ENCODE data around the gene TH.

TH gene

DNA sequence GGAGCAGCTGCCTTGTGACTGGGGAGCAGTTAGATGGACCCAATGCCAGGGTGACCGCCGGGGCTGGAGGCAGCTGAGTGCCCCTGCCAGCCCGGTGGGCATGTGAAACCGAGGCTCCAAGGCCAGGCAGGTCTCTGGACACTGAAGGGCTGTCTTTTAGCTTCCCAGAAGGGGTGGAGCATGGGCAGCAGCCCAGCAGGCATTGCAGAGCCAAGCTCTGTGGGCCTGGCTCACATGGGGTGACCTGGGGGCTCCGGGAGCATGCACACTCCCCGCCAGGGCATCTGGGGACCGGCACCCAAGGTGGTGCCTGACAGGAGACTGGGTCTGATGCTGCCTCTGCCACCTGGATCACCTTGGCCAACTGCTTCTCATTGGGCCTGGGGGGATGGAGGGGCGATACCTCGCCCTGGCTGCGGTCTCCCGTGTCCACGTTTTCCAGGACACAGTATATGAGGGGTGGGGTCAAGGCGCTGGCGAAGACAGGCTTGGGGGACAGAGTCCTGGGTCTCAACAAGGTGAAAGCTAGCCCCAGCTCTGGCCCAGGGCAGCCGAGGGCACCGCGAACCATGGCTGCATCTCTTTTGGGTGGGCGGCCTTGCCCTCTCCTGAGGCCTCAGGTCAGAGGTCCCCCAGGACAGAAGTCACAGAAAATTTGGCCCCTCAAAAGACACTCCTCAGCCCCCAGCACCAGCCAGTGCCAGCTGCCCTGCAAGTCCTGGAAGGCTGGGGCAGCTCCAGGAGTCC is 14.1 kb downstream of the TH start:
- TF ChIP-seq GATA2 (IDR thresholded peaks at IDR 0.05; ENCODE audit: low read depth, low read length) (no peak), GATA3 (IDR thresholded peaks at IDR 0.05; ENCODE audit: low read depth, low read length) (no peak)

DNA sequence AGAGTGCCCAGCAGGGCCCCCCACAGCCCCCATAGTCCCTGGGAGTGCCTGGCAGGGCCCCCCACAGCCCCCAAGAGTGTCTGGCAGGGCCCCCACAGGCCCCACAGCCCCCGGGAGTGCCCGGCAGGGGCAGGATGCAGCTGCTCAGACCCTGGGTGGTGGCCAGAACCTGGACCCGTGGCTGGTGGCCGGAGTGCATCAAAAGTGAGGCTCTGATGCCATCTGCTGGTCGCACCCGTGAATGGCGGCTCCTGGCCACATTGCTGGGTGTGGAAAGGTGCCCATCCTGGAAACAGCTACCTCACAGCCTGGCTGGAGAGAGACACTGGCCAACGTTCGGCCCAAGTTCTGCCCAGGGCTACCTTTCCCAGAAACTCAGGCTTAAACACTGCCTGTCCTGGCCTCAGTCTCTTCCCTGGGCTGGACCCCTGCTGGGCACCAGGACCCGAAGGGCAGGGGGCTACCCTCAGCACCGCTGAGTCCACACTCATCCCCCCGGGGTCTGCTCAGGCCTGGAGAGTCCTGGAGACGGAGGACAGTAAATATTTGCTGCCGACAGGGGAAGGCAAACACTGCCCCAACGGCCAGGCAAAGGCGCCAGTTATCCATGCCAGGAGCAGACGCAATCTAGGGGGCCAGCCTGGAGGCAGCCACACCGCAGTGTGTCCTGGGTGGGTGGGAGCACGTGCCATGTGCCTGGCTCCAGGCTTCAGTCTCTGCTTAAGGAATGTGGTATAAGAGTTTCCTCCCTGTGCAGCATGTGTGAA is 15.0 kb downstream of the TH start:
- no peak for TF ChIP-seq GATA3 (IDR thresholded peaks at IDR 0.05; ENCODE audit: low read depth, low read length)
- no peak for TF ChIP-seq GATA2 (IDR thresholded peaks at IDR 0.05; ENCODE audit: low read depth, low read length)

DNA sequence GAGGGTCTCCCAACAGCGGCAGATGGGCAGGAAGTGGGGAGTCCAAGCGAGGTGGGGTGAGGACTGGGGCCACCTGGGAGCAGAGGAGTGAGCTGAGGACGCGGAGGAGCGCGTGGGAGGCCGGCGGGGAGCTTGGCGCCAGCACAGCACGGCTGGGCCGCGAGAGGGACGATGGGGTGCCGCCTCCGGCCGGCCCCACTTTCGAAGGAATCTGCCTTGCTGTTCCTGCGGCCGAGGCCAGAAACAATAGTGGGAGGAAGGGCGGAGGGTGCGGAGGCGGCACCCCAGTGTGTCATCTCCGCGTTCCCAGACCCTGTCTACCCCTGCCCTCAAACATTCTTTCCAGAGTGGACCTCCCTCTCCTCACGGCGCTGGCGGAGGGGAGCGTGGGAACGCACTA is 16.1 kb downstream of the TH start:
- TF ChIP-seq GATA2 (IDR thresholded peaks at IDR 0.05; ENCODE audit: low read depth, low read length), result no peak
- TF ChIP-seq GATA3 (IDR thresholded peaks at IDR 0.05; ENCODE audit: low read depth, low read length), result no peak

DNA sequence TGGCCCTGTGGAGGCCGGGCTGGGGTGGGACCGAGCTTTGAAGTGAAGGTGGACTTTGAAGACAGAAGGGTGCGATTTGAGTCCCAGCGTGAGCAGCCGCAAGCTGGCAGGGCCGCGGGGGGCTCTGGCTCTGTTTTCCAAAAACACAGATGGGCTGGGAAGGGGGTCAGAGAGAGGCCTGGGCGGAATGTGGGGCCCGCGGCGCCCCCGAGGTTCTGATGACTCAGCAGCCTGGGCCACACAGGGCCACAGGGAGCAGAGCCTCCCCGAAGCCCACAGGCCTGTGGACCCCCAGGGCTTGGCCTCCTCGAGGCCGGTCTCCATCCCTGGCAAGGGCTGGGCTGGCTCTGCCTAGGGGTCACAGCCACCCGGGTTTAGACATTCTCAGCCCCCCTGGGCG is 16.7 kb downstream of the TH start:
- no peak for TF ChIP-seq GATA3 (IDR thresholded peaks at IDR 0.05; ENCODE audit: low read depth, low read length)
- no peak for TF ChIP-seq GATA2 (IDR thresholded peaks at IDR 0.05; ENCODE audit: low read depth, low read length)

DNA sequence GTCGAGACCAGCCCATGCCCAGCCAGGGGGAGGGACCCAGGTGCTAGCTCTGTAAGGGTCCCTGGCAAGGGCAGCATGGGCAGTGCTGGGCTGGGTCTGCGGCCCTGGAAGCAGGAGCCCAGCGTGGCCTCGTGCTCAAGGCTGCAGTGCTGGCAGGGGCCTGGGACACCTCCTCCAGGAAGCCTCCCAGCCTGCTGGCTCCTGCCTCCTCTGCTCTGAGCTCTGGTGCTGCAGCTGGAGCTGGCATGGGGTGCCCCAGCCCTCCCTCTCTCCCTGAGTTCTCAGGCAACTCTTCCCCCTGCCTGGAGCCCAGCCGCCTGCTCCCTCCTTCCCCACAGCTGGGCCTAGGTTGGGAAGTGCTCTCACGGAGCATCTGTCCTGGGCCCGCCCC is 17.4 kb downstream of the TH start:
- TF ChIP-seq GATA2 (IDR thresholded peaks at IDR 0.05; ENCODE audit: low read depth, low read length) (no peak), GATA3 (IDR thresholded peaks at IDR 0.05; ENCODE audit: low read depth, low read length) (no peak)

DNA sequence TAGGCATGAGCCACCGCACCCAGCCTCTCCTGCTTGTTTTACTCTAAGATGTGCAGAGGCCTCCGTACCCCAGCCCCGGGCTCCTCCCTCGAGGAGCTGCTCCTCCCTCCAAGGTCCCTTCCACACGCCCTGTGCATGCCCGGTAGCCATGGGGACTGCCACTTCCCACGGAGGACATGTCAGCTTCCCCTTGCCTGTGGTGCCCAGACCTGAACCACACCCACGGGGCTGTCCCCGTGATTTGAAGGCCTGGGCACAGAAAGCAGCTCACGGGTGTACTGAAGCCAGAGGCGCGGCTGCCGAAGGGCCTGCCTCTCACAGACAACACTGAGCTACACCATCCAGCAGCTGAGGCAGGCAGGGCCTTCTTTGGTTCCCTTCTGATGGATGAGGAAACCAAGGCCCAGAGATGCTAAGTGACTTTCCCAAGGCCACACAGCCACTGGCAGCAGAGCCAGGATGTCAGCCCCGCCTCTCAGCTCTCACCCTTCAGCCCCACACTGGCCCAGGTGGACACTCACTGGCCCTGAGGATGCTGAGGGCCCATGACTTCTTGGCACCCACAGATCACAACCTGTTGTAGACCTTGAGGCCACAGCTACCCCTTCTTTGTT is 17.9 kb downstream of the TH start:
- TF ChIP-seq GATA3 (IDR thresholded peaks at IDR 0.05; ENCODE audit: low read depth, low read length), result no peak
- TF ChIP-seq GATA2 (IDR thresholded peaks at IDR 0.05; ENCODE audit: low read depth, low read length), result no peak

DNA sequence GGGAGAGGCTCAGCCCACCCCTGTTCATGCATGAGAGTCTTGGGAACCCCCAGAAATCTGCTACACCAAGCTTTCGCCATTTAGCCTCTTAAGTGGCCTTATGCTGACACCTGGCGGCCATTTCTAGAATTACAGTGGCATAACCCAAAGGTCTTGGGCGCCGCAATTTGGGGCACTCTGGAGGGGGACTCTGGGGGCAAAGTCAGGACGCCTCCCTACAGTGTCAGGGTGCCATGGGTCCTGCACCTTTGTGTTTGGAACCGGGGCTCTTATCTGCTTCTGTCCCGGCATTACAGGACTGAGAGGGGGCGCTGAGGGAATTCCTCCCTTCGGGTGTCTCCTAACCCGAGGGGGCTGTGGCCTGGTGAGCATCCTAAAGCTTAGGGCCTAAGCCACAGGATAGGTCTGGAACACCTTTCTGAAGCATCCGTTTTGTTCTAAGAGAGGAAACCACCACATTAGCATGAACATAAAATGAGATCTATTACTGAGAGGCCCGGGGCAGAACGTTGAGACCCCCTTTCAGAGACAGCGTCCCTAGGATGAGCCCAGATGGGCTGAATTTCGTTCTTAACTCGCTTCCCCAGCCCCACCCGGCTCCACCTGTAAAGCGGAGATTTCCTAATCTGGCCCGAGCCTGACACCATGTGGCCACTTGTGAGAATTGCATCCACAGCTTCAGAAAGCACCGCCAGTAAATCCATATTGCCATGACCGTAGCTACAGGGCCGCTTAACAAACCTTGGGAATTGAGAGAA is 19.9 kb downstream of the TH start:
- TF ChIP-seq GATA2 (IDR thresholded peaks at IDR 0.05; ENCODE audit: low read depth, low read length) (no peak), GATA3 (IDR thresholded peaks at IDR 0.05; ENCODE audit: low read depth, low read length) (no peak)

DNA sequence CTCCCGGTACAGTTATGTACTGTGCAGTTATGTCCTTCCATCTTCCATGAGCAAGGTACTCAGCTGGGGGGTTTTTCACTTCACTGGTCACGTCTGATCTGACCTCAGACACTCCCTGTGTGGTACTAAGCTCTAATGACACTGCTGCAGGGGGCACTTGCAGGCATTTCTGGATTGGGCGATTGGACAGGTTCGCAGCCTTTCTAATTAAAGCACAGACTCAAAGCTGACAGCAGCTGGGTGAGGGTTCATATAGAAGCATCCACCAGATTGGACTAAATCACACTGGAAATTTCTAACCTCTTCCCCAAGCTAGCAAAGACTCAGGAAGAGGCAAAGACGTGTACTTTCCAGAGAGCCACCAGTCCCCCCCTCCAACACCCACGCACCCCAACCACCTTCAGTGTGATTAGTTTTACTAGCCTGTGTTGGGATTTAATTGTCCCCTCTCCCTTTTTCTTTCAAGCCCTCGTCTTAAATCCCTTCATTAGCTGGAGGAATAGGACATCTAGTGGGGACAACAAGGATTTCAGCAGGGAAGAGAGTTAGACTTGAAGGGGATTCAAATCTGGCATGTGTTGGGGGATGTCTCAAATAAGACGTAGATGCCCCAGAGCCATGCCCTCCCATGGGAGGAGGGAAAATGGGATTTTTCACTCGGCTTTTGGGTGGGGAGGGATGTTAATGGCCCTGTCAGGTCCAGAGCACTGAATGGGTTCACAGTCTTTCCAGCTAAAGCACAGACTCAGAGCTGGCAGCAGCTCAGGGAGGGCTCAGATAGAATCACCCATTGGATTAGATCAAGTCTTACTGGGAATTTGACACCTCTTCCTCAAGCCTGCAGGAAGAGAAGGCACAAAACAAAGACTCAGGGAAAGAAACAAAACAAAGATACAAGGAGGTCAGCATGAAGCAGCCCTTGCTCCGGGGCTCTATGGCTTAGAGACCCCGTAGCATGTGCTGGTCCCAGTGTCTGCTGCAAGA is 21.5 kb downstream of the TH start:
- TF ChIP-seq GATA2 (IDR thresholded peaks at IDR 0.05; ENCODE audit: low read depth, low read length), result no peak
- no peak for TF ChIP-seq GATA3 (IDR thresholded peaks at IDR 0.05; ENCODE audit: low read depth, low read length)

DNA sequence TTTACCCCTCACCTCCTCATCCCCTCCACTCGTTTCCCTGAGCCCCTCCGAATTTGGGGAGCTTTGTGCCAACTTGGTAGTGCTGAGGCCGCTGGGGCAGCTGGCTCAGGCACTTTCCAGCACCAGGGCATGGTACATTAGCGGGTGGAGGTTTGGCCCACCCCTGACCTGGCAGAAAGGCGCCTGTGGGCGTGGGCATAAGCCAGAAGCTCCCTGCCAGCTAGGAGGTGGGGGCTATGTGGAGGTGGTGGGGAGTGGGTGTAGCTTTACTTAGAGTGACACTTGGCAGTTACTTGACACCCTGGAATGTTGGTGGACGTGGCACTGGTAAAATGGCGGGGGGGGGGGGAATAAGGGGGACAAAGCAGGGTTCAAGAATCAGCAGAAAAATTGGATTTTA is 22.2 kb downstream of the TH start:
- TF ChIP-seq GATA2 (IDR thresholded peaks at IDR 0.05; ENCODE audit: low read depth, low read length), result no peak
- TF ChIP-seq GATA3 (IDR thresholded peaks at IDR 0.05; ENCODE audit: low read depth, low read length), result no peak

DNA sequence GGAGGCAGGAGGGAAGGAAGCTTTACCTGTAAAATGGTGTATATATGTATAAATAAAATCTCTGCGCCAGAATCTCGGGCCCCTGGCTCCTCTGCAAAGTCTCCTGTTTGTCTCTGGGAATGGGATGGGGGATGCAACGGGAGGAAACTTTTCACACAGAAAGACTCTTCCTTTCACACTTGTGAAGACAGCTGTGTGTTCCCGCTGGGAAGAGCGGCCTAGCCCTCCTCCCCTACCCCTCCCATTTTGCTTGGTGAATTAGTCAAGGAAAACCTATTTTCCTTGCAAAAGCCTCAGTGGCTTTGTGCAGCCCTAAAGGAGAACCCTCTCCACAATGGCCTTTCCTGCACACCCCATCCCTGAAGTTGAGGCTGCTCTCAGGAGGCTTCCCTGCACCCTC is 23.0 kb downstream of the TH start:
- no peak for TF ChIP-seq GATA3 (IDR thresholded peaks at IDR 0.05; ENCODE audit: low read depth, low read length)
- no peak for TF ChIP-seq GATA2 (IDR thresholded peaks at IDR 0.05; ENCODE audit: low read depth, low read length)

DNA sequence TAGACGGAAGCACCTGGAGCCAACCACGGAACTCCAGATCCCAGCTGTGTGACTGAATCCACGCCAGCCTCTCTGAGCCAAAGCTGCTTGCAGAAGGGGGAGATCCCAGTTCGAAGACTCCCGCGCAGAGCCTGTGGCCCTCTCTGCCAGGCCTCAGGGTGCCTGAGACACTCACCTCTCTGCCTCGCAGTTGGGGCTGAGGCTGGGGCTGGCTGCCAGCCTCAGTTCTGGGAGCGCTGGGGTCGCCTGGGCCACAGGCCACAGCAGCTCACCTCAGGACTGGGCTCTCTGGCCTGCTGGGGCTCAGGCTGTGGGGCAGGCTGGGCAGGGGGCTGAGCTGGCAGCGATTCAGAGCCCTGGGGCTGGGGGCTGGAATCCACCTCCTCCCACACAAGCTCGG is 24.2 kb downstream of the TH start:
- TF ChIP-seq GATA3 (IDR thresholded peaks at IDR 0.05; ENCODE audit: low read depth, low read length), result no peak
- TF ChIP-seq GATA2 (IDR thresholded peaks at IDR 0.05; ENCODE audit: low read depth, low read length), result no peak

DNA sequence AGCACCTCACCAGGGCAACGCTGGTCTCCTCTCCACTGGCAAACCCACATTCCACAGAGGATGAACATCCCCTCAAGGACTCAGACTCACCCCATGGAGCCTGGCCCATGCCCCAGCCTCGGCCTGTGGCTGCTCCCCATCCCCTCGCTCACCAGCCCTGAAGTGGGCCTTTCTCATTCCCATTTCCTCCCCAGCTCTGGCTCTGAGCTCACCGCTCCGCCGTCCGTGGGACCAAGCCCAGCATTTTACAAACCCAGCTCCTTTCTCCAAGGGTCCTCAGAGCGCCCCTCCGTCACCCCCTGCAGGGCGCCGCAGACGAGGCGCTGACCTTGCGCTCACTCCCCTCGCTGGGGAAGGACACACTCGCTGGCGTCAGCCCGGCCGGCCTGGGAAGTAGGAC is 25.6 kb downstream of the TH start:
- TF ChIP-seq GATA3 (IDR thresholded peaks at IDR 0.05; ENCODE audit: low read depth, low read length) (no peak), GATA2 (IDR thresholded peaks at IDR 0.05; ENCODE audit: low read depth, low read length) (no peak)
